Right hindlimb (tissue), 1 donor: ENCODE data around the gene MOB3C.

Experiments
- DNase-seq: peaks from one replicate; pipeline ENCODE4 v3.0.0-alpha.2; 2018

Gene MOB3C

DNA sequence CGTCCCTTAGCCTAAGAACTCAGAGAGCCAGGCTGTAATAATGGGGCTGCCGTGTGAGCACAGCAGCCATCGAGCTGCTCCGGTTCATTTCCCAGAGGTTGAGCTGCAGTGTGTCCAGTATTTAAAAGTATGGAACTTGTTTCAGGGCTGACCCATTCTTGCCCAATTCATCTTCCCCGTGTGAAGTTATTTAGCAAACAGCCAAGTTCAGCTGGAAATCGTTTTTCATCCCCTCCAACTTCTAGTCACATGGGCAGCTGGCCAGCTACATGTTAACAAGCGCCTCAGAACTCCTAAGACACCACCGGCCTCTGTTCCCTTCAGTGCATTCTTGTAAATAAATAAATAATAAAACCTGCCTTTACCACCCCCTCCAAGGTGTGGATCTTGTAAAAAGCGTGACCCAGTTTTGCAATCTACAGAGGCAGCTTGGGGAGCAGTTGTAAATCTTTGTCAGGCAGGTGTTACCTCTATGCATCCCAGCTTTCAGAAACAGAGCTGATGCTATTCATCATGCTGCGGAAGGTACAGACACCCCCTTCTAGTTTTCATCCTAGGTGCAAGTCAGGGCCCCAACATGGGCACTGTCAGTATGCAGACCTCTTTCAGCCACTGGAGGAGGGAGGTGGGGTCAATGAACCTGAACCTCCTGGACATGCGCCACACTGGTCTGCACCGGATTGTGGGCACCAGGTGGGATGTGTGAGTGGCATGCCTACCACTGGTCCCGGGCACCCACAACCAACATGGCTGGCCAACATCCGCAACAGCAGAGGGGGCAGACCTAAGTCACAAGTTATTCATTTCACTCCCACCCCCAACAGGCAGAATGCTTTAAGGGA is 46.5 kb downstream of the MOB3C start:
- DNase-seq: no peak

DNA sequence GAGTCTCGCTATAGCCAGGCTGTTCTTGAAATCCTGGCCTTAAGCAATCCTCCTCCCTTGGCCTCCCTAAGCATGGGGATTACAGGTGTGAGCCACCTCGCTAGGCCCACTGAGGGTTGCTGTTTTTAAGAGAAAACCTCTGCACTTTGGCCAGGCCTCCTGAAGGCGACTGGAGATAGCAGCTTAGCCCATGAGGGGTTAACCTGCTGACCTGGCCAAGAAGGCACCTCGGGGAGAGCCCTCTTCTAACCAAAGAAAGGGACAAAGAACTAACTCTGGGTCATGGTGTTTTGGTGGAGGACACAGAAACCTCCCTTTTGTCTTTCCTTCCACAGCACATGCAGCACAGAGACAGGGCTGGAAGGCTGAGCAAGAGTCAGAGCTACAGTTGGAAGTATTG is 47.5 kb downstream of the MOB3C start:
- DNase-seq: no peak

DNA sequence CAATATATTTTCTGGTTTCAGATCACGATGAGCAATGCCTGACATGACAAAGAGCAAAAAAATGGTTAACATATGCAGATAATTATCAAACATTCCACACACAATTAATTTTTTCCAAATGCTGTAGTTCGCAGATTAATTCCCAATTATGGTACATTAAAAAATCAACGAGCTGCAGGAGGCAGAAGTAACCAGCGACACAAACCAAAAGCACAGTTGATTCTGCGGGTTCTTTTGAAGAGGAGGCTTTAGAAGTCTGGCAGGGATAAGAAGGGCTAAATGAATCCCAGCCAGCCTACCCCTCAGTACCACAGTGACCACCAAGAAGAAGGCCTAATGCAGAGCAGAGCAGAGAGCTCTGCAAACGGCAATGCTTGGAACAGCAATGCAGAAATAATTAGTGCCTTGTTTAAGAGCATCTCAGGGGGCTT is 48.1 kb downstream of the MOB3C start:
- no peak for DNase-seq

DNA sequence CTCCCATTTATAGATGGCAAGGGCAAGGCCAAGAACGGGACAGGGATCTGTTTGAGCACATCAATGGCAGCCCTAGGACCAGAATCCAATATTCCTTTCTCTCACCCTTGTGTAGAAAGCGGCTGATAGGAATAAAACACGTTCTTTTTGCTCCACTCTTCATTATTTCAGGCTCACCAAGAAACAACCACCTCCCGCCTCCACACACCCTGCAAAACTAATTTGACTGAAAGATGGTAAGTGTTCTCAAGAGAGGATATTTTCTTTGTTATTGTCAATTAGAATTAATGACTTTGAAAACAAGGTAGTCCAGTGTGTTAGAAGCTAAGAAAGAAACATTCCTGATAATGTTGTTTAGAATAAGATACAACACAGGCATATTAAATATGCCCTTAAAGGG is 53.3 kb downstream of the MOB3C start:
- no peak for DNase-seq

DNA sequence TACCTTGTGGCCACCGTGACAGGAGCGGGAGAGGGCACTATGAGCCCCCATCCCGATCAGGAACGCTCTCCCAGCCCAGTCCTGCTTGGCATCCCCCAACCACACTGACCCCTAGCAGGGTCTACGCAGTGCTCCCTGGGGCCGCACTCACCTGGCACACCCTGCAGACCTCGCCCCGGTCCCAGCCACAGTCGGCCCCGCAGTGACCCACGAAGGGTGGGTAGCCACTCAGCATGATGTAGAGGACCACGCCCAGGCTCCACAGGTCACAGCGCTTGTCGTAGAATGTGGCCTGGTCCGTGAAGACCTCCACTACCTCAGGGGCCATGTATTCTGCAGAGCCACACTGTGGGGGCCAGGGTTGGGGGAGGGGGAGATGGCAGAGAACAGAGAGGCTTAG is 54.1 kb downstream of the MOB3C start:
- DNase-seq: no peak

DNA sequence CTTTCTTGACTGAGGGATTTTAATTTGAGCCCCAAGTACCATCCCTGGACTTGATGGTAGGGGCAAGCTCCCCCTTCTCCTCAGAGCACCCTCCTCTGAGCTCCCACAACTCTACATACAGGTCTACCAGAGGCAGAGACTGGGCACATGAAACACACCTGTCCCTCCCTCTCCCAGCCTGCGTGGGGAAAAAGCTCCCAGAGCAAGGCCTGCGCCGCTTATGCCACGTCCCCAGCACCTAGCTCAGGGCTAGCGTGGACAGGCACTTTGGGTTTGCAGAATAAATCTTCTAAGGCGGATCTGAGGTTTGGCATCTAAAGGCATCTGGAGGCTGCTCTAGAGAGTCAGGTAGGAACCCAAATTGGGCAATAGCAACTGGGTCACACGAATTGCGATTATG is 57.6 kb downstream of the MOB3C start:
- DNase-seq: no peak

DNA sequence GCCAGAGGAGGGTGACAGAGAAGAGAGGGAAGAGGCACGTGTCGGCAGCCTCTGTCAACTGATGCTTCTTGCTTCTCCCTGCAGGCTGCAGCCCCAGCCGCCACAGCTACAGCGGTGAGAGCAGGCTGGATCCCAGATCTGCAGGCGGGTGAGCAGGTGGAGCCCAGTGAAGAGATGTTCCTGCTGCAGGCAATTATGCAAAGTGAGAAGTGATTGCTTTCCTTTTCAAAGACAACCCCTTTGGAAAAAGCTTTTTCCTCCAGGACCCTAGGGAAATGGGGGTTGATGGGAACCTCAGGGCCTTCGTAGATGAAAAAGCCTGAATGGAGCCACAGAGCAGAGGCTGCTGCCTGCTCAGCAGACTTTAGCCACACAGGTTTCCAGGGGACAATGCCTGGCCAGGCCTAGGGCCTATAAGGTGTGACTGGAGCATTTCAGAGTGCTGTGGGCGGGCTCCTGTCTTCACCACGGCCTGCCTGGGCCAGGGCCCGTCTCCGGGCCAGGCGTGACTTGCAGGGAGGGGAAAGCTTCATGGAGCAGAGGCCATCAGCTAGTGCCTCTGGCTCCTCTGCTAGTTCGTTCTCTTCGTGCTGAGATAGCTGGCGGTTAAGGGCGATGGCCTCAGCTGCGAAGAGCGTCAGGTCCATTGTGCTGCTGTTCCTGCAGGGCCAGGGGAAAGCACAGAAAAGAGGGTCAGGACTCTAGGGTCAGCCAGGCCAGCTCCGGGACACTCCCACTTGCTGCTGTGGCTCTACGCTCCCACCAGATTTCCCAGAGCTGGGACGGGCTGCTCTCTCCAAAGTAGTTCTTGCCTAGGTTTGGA is 58.3 kb downstream of the MOB3C start:
- no peak for DNase-seq
